K562 (cell line): ENCODE measurements around the gene FEV. TPM values are rescaled to one million over a fixed set of nuclear protein-coding genes. Genes with fewer than 3 reads are reported as not detected.

Source experiments
- C11orf30 ChIP-seq: fragments of 450-650 bp; IDR thresholded peaks from 2 replicates; pipeline ENCODE4 v1.6.1; 2016; ENCODE audit warnings: low read depth, mild to moderate bottlenecking
- CCNT2 ChIP-seq: IDR thresholded peaks from 2 replicates; pipeline ENCODE4 v1.6.1; 2011; ENCODE audit warnings: borderline replicate concordance, low read depth, mild to moderate bottlenecking, moderate library complexity, mixed read lengths, low read length; ENCODE audit not compliant: insufficient read length; ENCODE audit errors: extremely low read depth
- CREB1 ChIP-seq, 2 experiments: sonication (generic) in 1 of 2; formaldehyde crosslinking in 1 of 2; IDR thresholded peaks; 2 replicates each; pipeline versions ENCODE4 v1.6.1 to v1.8.0; 2012 to 2022; ENCODE audit warnings: inconsistent platforms in 1 of 2, mild to moderate bottlenecking in 1 of 2, missing genetic modification reagents in 1 of 2, moderate library complexity in 1 of 2
- CTCFL ChIP-seq: IDR thresholded peaks from 2 replicates; pipeline ENCODE4 v1.6.1; 2011; ENCODE audit warnings: borderline replicate concordance, low read depth, mild to moderate bottlenecking, moderate library complexity, low read length; ENCODE audit not compliant: insufficient read depth, poor library complexity, severe bottlenecking
- IRF2 ChIP-seq: sonication (generic); formaldehyde crosslinking; IDR thresholded peaks from 2 replicates; pipeline ENCODE4 v1.8.1; 2022; ENCODE audit warnings: mild to moderate bottlenecking, missing genetic modification reagents
- NR4A1 ChIP-seq, 2 experiments: fragments of 250-450 bp in 1 of 2; fragments of 450-650 bp in 1 of 2; sonication (Bioruptor Pico) in 1 of 2; IDR thresholded peaks; 2 replicates each; pipeline versions ENCODE4 v1.4.0 to v1.6.1; 2016 to 2020; ENCODE audit warnings: mild to moderate bottlenecking in 2 of 2, missing compliant biosample characterization in 1 of 2, missing genetic modification characterization in 1 of 2, moderate library complexity in 1 of 2
- REST ChIP-seq, 2 experiments: fragments of 450-650 bp; formaldehyde crosslinking in 1 of 2; IDR thresholded peaks; 2 replicates each; pipeline versions ENCODE4 v1.4.0 to v1.6.1; 2014 to 2020; ENCODE audit warnings: mild to moderate bottlenecking in 2 of 2, borderline replicate concordance in 1 of 2, low read depth in 1 of 2
- TFAP4 ChIP-seq: sonication (generic); formaldehyde crosslinking; IDR thresholded peaks from 2 replicates; pipeline ENCODE4 v1.8.0; 2022; ENCODE audit warnings: missing genetic modification reagents, mild to moderate bottlenecking, moderate library complexity, borderline replicate concordance
- ZFX ChIP-seq: sonication (generic); formaldehyde crosslinking; IDR thresholded peaks from 2 replicates; pipeline ENCODE4 v1.8.0; 2022; ENCODE audit warnings: mild to moderate bottlenecking, missing genetic modification reagents, moderate library complexity
- ZNF740 ChIP-seq, 3 experiments: fragments of 200-800 bp in 1 of 3; sonication (Bioruptor generic) in 1 of 3; sonication (generic) in 1 of 3; formaldehyde crosslinking in 1 of 3; IDR thresholded peaks; 2 replicates each; pipeline versions ENCODE4 v1.6.1 to v1.8.0; 2016 to 2022; ENCODE audit warnings: mild to moderate bottlenecking in 2 of 3, missing compliant biosample characterization in 2 of 3, missing genetic modification characterization in 2 of 3, missing genetic modification reagents in 1 of 3
- polyA plus RNA-seq, 8 experiments: library from polyadenylated mRNA; depleted of rRNA in 4 of 8; stranded (reverse) in 5 of 8; unstranded in 3 of 8; fragments of >200 nt; fragmentation: Nextera tagmentation in 2 of 8; fragmentation: Illumina TruSeq in 1 of 8; extraction: Ambion mirVana in 2 of 8; extraction: Trizol in 1 of 8; gene quantifications; 2 replicates each; pipeline versions ENCODE4 v1.2.1 to v1.2.3, GENCODE V29; 2011 to 2014; ENCODE audit warnings: inconsistent platforms in 1 of 8, missing spikeins in 1 of 8
- total RNA-seq, 7 experiments: library from RNA; depleted of rRNA in 6 of 7; stranded (reverse); fragments of >200 nt in 6 of 7; fragmentation: Illumina TruSeq in 2 of 7; extraction: Trizol in 2 of 7; gene quantifications; 2 replicates each; pipeline versions ENCODE4 v1.2.1 to v1.2.3, GENCODE V29; 2011 to 2021; ENCODE audit warnings: low replicate concordance in 1 of 7

Gene FEV
- total and polyA plus RNA-seq, 9 of the 15 experiments (the other 6 are each of a cell fraction or from before 2014, with no cell fraction given), result 0.08 to 1.6 (median 0.62) TPM; not detected in 1

- no peak for TF ChIP-seq CCNT2
- peak; percentile 94 for TF ChIP-seq C11orf30
- TF ChIP-seq CTCFL, result no peak
- TF ChIP-seq ZNF740 (CRISPR knock-in tag; IDR thresholded peaks at IDR 0.05), result no peak
- no peak for TF ChIP-seq ZNF740 (tag; IDR thresholded peaks at IDR 0.05)
- no peak for TF ChIP-seq CREB1 (IDR thresholded peaks at IDR 0.05)
- TF ChIP-seq CREB1 (CRISPR knock-in tag; IDR thresholded peaks at IDR 0.05), result no peak
- TF ChIP-seq IRF2 (CRISPR knock-in tag), result no peak
- no peak for TF ChIP-seq ZFX
- TF ChIP-seq NR4A1 (CRISPR knock-in tag; IDR thresholded peaks at IDR 0.05), result no peak
- TF ChIP-seq NR4A1 (tag; IDR thresholded peaks at IDR 0.05), result no peak
- peak; percentile 93 for TF ChIP-seq TFAP4 (CRISPR knock-in tag)
- peak; percentile 56 for TF ChIP-seq REST (IDR thresholded peaks at IDR 0.05; ENCODE audit: borderline replicate concordance)
- TF ChIP-seq REST (CRISPR knock-in tag; IDR thresholded peaks at IDR 0.05; ENCODE audit: low read depth), result no peak
These were observed 20.8 kb downstream of the FEV start (continued) for GRCh38 chr2:218964041-218964771.
